ENCODE data around the gene FOXK1.

GRCh38 chr7:4788627-4789189 is 106.6 kb downstream of the FOXK1 start:
- no peak for TF ChIP-seq CTCF (IDR thresholded peaks at IDR 0.05; ENCODE audit: low read depth, low read length)
- no peak for TF ChIP-seq MAX (IDR thresholded peaks at IDR 0.05; ENCODE audit: low read depth, low read length)
- TF ChIP-seq POLR2A (IDR thresholded peaks at IDR 0.05; ENCODE audit: extremely low read depth, insufficient read length) = no peak
